ENCODE results near the gene KCNQ2.

DNA sequence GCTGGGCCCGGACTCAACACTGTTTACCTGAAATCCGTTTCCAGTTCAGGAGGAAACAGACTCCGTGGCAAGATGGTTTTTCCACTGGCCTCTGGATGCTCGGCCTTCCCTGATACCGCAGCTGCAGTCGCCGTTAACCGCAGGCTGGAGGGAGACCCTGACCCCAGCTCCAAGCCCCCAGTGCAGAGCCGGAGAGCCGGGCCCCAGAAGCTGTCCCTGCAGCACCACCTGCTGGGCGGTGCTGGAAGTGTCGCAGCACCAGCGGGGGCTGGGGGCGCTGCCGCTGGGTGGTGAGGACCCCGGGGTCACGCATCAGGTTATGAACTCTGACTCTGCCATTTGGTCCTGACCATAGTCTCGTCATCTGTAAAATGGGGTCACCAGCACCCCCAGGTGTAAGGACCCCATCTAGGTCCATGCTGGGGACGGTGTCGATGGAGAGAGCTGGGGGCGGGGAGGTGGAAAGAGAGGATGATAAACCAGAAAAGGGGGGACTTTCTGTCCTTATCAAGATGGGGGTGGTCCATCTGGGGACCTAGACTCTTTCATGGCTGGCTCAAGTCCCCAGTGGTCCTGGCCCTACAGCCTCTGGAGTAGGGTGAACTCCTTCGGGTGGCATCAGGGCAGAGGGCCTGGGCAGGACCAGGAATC is 90.5 kb downstream of the KCNQ2 start:
- TF ChIP-seq POLR2A (IDR thresholded peaks at IDR 0.05) (no peak), CTCF (IDR thresholded peaks at IDR 0.05) (peak; percentile 79 to 95), POLR2AphosphoS5 (IDR thresholded peaks at IDR 0.05) (no peak)
